PC-9 (cell line): Measurements from ENCODE around the gene RBM18.

Experiments
- EZH2 ChIP-seq: fragments of 200-600 bp; sonication (generic); IDR thresholded peaks from 2 replicates; pipeline ENCODE4 v1.8.0; 2017; ENCODE audit warnings: antibody characterized with exemption, low read depth
- TF ChIP-seq, protein P1 (sequence below): fragments of 200-600 bp; sonication (generic); conservative IDR thresholded peaks from 2 replicates; pipeline ENCODE4 v1.6.1; 2017; ENCODE audit warnings: mixed run types, antibody characterized with exemption, mild to moderate bottlenecking, moderate library complexity

DNA sequence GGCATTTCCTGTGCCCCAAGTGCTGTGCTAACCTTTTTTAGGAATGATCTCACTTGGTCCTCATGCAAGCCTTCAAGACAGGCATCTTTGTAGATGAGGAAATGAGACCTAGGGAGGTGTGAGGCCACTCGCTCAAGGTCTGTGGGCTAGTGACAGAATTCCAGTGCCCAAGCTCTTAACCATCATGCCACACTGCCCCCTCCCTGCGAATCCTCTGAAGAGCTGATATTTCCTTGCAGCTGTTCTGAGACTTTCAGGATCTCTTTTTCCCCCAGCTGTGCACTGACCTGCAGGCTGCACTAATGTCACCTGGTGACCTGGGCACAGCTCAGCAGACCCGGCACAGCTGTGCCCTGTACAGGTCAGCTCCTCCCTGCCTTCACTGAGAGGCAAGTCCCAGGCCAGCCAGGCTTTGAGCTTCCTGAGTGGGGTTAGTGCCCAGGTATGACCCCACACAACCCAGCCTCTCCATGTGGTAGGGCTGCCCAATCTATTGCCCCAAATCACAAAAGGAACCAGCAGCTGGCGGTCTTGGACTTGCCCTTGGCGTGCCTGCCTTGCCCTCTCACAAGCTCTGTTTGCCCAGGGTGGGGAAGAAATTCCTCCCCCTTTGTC lies 72.3 kb downstream of the RBM18 start:
- TF ChIP-seq EZH2 = no peak
- TF ChIP-seq, protein P1, sequence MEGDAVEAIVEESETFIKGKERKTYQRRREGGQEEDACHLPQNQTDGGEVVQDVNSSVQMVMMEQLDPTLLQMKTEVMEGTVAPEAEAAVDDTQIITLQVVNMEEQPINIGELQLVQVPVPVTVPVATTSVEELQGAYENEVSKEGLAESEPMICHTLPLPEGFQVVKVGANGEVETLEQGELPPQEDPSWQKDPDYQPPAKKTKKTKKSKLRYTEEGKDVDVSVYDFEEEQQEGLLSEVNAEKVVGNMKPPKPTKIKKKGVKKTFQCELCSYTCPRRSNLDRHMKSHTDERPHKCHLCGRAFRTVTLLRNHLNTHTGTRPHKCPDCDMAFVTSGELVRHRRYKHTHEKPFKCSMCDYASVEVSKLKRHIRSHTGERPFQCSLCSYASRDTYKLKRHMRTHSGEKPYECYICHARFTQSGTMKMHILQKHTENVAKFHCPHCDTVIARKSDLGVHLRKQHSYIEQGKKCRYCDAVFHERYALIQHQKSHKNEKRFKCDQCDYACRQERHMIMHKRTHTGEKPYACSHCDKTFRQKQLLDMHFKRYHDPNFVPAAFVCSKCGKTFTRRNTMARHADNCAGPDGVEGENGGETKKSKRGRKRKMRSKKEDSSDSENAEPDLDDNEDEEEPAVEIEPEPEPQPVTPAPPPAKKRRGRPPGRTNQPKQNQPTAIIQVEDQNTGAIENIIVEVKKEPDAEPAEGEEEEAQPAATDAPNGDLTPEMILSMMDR = no peak
